GM19328 (cell line): ENCODE measurements around the gene PIK3C2G.
"Not testable (repeated sequence)": the region's sequence is repeated elsewhere in the genome, so short reads cannot be mapped to it uniquely, and the experiment has no call there.

Source experiments
- ATAC-seq: cut with Tn5 transposase; IDR thresholded peaks from one replicate; pipeline ENCODE4 v1.9.1; 2021; ENCODE audit warnings: mild to moderate bottlenecking, moderate library complexity; ENCODE audit not compliant: unreplicated experiment

Gene PIK3C2G

DNA sequence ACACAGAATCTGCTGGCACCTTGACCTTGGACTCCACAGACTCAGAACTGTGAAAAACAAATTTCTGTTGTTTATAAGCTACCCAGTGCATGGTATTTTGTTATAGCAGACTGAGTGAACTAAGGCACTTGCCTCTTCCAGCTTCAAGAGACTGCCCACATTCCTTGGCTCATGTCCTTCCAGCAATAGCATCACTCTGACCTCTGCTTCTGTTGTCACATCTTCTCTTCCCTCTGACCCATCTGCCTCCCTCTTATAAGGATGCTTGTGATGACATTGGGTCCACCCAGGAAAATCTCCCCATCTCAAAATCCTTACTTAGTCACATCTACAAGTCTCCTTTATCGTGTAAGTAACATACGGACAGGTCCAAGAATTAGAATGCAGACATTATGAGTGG lies 200.4 kb downstream of the PIK3C2G start:
- ATAC-seq: no peak

DNA sequence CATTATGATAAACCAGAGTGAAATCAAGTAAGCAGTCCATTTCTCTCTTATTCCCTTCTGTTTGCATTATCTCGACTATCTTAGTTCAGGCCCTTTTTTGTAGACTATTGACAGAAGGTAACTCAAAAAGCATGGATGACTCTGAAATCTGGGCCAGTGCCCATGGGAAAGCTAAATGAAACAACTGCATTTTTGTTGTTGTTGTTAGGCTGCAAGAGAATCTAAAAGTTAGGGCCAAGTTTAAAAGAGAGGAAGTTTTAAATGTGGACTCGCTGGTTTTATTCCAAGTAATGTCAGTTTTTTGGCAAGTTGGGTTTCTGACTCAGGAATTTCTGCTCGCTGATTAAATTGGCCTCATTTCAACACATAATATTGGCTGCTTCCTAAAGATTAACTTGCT lies 201.1 kb downstream of the PIK3C2G start:
- ATAC-seq: no peak

DNA sequence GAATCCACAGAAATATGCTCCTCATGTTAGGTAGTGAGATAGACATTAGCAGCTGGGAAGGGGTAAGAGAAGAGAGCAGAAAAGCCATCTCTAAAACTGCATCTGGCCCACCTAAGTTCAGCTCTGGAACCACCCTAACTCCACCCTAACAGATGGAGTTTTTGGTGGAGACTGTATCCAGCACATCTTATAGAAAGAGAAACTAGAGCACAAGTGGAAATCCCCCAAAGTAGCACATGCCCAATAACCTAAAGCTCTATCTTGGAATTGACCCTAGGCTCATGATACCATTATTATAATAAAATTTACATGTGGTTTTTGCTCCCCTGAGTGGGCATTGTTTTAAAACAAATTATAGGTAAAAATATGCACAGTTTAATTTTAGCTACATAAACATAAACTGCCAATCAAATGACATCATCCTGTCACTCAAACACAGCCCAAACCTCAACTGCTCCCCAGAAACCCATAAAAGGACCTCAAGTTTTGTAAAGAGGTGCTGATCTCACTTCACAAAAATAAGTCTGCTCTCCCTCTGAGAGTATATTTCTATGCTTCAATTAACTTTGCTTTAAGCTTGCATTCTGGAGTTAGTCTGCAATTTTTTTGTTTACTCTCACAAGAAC lies 206.4 kb downstream of the PIK3C2G start:
- no peak for ATAC-seq

DNA sequence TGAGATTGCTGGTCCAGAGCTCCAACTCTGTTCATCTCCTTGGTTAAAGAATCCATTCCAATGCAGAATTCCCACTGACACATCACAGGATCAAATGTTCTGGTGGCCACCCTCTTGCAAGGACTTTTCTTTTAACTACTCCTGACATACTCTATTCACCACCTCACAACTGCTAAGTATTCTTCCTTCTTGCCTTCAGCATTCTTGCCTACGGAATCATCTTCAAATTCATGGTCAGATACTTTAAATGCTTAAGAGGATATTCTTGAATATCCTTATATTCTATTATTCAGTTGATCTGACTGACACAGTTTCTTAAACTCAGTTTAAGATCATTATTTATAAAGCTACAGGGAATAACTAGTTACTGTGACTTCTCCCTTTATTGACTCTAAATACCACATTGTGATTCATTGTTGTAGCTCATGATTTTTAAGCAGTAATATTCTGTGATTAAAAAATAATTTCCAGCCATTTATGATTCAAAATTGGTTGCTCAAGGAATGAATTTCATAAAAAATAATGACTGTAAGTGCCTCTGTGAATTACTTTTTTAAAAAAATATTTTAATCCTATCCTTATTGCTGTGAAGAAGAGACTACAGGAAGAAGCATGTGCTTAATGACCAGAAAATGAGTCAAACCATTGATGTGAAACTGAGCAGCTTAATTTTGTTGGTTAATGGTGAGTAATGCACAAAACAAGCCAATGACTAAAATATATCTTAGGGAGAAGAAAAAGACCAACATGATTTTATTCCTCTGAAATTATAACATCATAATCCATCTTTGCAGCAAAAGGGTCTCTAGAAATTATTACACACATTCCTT lies 207.1 kb downstream of the PIK3C2G start:
- ATAC-seq: no peak

DNA sequence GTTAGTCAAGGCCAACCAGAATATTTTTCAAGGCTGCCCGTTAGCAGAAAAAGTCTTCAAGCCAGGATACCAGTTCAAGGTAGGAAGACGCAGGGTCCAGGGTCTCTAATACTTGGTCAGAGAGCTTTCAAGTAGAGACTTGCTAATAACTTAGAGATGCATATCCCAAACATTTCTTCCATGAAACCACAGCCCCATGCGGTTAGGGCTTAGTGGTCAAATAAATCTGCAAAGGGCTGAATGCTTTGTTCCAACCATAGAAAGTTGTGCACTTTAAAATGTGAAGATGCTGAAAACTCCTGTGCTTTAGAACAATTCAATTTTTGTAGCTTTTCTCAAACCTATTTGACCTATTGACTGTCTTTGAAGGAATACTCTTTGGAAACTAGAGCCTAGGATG lies 208.9 kb downstream of the PIK3C2G start:
- no peak for ATAC-seq

- ATAC-seq: no peak
Observed at GRCh38 chr12:18472304-18472703, 211.0 kb downstream of the PIK3C2G start.

GRCh38 chr12:18472806-18473205 lies 211.5 kb downstream of the PIK3C2G start:
- no peak for ATAC-seq

DNA sequence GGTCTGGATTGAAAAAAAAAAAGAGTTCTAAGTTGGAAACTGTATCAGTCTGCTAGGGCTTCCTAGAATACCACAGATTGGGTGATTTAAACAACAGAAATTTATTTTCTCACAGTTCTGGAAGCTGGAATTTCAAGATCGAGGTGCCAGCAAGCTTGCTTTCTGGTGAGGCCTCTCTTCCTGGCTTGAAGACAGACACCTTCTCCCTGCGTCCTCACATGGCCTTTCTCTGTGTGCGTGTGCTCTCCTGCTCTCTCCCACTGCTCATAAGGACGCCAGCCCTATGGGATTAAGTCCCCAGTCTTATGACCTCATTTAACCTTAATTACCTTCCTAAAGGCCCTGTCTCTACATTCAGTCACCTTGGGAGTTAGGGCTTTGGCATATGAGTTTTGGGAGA lies 215.5 kb downstream of the PIK3C2G start:
- ATAC-seq: no peak

DNA sequence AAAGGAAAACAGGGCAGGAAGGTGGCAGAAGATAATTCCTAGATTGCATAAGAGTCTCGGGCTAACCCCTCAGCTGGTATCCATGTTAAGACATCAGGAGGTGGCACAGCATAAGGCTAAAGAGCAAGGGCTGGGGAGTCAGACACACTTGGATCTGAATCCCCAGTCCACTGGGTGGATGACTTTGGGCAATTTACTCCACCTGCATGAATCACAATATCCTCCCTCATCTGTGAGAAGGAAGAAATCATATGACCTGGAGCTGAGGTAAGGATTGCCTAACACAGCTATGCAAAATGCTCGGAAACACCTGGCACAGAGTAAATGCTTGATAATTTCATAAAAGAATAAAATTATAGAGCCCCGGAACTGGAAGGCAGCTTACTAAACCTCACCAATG lies 217.9 kb downstream of the PIK3C2G start:
- ATAC-seq: no peak

DNA sequence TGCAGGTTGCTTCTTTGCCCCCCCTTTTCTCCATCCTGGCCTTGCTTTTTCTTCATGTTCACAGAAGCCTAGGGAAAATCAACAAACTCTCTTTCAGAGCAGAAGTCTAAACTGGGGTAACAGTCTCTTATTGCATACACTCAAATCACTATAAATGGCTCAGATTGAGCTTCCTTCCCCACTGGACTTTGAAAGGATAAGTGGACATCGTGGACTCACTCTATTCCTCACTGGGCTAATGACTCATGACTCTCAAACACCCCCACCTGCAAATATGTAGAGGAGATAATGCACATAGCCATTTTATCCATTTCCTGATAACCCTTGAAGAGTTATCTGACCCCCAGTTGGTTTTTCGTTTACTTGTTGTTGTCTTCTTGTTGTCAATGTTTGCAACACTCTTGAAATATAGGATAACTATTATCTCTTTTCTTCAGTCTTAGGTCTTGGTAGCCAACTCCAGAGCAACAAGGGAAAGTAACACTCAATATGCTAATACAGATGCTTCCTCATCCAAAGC lies 221.3 kb downstream of the PIK3C2G start:
- ATAC-seq: no peak

DNA sequence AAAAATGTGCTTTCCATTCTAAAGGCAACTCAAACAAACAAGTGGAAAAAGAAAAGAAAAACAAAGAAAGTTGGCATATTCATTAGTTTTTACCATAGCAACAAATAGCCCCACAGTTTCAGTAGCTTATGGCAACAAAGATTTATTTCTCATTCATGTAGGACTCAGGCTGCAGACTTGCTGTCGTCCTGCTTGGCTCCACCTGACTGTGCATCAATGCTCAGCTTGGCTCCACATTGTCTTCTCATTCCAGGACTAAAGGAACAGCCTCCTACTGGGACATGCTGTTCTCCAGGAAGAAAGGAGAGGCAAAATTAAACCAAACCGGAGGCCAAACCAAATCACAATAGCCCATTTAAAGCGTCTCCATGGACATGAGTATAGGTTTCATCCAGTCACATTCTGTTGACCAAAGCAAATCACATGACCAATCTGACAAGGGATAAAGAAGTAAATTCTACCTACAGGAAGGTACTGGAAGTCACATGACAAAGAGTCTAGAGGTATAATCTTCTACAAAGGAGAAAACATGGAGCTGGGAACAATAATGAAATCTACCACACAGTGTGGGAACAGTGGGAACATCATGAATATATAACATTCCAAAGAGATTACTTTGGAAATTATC lies 222.5 kb downstream of the PIK3C2G start:
- ATAC-seq: no peak

DNA sequence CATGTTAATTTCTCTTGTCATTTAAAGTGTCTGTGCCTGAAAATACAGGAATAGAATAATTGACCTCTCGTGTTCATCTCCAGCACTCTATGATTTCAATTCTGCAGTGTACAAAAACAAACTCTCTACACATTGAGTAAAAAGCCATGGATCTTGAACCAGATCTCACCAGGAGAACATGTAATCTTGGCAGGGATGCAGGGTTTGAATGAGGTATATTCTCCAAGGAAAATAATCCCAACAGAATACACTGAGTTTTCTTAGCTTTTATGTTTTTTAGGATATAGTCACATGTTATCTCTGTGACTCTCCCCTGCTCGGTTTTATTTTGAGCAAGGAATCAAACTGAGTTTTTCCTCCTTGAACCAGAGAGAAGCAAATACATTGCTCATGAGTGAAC lies 224.7 kb downstream of the PIK3C2G start:
- no peak for ATAC-seq

DNA sequence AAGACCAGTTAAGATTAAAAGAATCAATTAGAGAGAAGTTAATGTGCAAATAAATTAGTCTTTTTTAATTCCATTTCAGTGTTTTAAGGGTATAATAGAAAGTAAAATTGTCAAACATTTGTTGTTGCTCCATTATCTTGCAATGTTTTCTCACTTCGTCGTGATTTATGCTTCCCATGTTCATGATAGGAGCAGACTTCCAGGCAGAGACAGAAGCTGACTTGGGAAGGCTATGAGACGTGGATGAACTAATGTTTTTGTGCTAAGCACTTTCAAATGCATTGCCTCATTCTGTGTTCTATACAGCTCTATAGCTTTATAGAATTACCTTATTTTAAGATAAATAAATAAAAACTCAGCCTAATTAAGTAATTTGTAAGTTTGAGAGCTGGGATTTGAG lies 226.2 kb downstream of the PIK3C2G start:
- no peak for ATAC-seq

GRCh38 chr12:18492372-18493025 lies 231.2 kb downstream of the PIK3C2G start:
- ATAC-seq: no peak

DNA sequence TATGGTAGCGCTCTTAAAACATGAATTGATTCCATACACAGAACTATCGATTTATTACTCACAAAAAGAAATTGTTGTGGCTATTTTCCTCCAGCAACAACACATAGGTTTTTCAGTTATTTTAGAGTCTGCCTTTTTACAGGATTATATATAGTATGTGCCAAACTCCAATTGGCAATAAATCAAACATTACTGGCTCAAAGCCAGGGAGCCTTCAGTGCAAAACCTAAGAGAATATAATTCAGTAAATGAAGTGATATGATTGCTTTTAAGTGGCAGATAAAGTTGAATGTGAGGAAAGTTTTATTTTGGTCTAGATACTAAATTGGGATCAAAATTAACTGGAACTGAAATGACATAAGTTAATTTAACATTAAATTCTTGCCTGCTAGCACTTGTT lies 234.8 kb downstream of the PIK3C2G start:
- no peak for ATAC-seq

- not testable (repeated sequence) for ATAC-seq
Observed at GRCh38 chr12:18500160-18500574, 238.8 kb downstream of the PIK3C2G start.

DNA sequence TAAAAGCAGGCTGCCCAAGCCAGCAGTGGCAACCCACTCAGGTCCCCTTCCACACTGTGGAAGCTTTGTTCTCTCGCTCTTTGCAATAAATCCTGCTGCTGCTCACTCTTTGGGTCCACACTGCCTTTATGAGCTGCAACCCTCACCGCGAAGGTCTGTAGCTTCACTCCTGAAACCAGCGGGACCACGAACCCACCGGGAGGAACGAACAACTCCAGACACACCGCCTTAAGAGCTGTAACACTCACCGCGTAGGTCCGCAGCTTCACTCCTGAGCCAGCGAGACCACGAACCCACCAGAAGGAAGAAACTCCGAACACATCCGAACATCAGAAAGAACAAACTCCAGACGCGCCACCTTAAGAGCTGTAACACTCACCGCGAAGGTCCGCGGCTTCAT lies 239.4 kb downstream of the PIK3C2G start:
- ATAC-seq: not testable (repeated sequence)

DNA sequence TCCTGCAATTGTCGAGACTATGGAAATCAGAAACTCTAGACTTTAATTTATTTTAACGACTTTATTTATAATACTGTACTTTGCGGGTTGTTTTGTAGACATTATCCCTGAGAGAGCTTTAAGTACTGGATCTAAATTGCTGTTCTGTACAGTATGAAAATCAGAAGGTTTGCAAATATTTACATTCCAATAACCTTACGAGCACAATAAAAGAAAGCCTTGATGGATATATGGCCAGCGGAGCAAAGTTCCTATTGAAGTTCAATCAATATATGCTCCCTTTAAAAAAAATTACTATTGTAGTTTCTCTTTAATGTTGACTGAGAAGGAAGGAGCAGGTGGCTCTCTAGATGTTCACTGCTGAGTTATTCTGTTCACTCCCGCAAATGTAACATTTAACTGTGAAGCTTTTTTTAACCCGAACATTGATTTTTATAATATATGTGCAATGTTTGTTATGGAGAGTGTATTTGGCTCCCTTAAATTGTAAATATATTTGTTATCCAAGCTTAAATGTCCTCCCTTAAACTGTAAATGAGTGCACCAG lies 241.2 kb downstream of the PIK3C2G start:
- ATAC-seq: no peak

- ATAC-seq: no peak
Observed at GRCh38 chr12:18521461-18521860, 260.1 kb downstream of the PIK3C2G start.

DNA sequence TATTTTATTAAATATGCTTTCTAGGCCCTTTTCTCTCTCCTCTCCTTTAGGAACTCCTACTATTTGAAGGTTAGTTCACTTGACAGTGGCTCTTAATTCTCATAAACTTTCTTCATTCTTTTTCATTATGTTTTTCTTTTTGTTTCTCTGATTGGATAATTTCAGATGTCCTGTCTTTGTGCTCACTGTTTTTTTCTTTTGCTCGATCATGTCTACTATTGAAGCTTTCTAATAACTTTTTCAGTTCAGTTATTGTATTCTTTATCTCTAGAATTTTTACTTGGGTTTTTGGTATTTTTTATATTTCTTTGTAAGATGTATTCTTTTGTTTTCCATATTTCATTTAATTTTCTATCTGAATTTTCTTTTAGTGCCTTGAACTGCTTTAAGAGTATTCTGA lies 261.5 kb downstream of the PIK3C2G start:
- ATAC-seq: no peak

DNA sequence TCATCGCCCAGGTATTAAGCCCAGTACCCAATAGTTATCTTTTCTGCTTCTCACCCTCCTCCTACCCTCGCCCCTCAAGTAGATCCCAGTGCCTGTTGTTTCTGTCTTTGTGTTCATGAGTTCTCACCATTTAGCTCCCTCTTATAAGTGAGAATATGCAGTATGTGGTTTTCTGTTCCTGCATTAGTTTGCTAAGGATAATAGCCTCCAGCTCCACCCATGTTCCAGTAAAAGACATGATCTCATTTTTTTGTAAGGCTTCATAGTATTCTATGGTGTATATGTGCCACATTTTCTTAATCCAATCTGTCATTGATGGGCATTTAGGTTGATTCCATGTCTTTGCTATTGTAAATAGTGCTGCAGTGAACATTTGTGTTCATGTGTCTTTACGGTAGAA lies 281.2 kb downstream of the PIK3C2G start:
- not testable (repeated sequence) for ATAC-seq
